ENCODE data around the gene ZDHHC9.
A peak's percentile ranks its signal among the peaks of the same experiment; 100 is the strongest.
"Not testable (repeated sequence)": the region's sequence is repeated elsewhere in the genome, so short reads cannot be mapped to it uniquely, and the experiment has no call there.

The ZDHHC9 gene

GRCh38 chrX:129843459-129844306, at the start of gene ZDHHC9:
Gene ZDHHC9 (minus strand): TSS chrX:129843886. CDS start chrX:129841945, 1,941 bp downstream.
- peak; percentile 80 for DNase-seq (ENCODE audit: low spot score)
- no peak for FAIRE-seq

DNA sequence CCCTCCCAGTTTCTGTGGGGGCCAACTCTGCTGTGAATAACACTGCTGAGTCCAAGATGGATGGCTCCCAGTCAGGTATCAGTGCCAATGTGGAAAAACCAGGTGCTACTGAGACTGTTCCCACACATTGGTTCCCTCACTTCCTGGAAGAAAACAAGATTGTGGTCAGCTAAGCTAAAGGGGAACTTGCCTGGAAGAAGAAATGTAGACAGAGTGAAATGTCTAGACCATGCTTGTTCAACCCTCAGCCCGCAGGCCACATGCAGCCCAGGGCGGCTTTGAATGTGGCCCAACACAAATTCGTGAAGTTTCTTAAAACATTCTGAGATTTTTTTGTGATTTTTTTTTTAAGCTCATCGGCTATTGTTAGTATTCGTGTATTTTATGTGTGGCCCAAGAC, 33.7 kb upstream of the ZDHHC9 start:
- FAIRE-seq: no peak
- no peak for DNase-seq (ENCODE audit: low spot score)

DNA sequence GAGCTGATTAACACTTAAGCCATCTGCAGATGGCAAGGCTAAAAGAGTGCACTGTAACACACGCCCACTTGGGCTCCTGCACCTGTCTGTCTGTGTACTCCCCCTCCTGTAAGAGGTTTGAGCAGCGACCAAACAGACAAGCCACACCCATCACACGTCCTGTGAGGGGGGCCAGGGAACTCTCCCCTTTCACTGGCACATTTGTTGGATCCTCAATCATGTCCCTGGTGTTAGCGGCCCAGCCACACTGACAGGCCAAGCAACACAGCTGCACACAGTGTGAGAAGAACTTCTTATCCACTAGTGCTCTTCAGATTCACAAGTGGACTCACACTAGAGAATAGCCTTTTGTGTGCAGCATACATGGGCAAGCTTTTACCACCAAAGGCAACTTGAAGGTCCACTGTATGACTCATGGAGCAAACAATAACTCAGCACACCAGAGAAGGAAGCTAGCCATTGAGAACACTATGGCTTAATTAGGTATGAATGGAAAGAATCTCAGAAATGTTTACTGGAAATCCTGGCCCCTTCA, 33.2 kb upstream of the ZDHHC9 start:
- FAIRE-seq: no peak
- DNase-seq (ENCODE audit: low spot score): peak; percentile 12

DNA sequence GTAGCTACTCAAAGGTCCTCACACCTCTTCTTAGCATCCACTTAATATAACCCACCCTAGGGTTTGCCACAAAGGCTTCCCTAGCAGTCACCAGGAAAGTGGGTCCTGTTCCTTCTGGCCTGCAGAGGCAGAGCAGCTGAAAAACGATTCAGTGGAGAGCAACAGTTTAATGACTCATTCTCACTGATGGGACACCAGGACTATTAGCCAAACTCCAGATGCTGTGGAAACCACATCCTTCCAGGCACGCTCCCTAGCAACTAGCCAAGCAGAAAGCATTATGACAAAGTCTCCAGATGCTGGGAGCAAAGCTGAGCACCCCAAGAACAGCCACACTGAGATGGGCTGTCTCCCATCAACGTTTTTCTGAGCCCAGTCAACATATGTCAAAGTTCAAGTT, 32.0 kb upstream of the ZDHHC9 start:
- DNase-seq (ENCODE audit: low spot score): peak; percentile 39
- FAIRE-seq: no peak

DNA sequence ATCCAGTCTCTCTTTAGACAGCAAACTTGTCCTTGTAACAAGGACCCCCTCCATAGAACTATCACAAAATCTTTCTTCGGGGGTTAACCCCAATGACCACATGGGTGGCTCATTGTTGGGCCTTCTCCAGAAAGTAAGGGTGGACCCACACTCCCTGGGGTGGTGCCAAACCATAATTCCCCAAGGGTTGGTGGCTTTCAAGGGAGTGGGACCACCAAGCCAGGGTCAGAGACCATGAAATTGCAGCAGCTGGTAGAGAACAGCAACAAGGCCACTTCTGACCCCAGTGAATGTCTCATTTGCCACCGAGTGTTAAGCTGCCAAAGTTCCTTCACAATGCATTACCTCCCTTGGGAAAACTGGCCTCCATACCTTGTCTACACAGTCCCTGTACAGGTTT, 28.8 kb upstream of the ZDHHC9 start:
- FAIRE-seq (no peak), DNase-seq (ENCODE audit: low spot score) (no peak)

- not testable (repeated sequence) for DNase-seq (ENCODE audit: low spot score); FAIRE-seq
Measured at GRCh38 chrX:129866321-129866720, 22.6 kb upstream of the ZDHHC9 start.

GRCh38 chrX:129859134-129859533, 15.4 kb upstream of the ZDHHC9 start:
- not testable (repeated sequence) for FAIRE-seq; DNase-seq (ENCODE audit: low spot score)

DNA sequence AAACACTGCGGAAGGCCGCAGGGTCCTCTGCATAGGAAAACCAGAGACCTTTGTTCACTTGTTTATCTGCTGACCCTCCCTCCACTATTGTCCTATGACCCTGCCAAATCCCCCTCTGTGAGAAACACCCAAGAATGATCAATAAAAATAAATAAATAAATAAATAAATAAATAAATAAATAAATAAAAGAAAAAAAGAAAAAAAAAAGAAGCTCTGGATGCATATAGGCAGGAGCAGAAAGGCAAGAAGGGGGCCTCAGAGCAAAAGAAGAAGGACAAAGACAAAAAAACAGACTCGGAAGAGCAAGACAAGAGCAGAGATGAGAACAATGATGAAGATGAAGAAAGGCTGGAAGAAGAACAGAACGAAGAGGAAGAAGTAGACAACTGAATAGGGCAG, 8.1 kb upstream of the ZDHHC9 start:
- FAIRE-seq; DNase-seq (ENCODE audit: low spot score): not testable (repeated sequence)

- no peak for DNase-seq (ENCODE audit: low spot score)
- no peak for FAIRE-seq
Measured at GRCh38 chrX:129846716-129847115, 3.0 kb upstream of the ZDHHC9 start.

DNA sequence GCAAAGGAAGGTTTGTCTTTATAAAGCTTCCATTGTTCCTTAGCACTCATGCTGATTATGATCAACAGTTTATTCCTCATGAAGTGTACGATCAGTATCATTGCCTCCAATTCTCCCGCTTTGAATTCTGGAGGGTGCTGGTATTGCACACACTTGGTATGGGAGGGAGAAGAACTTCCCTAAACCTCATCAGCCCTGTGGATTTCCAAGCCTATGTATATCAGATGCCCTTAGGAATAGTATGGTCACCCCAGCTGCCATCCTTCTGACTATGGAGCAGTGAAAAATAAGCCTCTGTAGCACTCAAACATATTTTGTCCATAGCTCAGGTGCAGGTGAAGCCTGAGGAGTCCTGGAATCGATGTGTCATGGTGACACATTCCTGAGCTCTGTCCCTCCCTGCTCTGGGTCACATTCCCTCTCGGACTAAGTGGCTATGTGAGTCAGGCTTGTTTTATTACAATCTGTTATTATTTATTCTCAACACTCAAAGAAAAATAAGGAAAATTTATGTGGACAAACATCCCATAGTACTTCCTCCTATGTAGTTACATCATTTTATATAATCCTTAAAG, 2.0 kb upstream of the ZDHHC9 start:
- DNase-seq (ENCODE audit: low spot score) (peak; percentile 1), FAIRE-seq (no peak)

- DNase-seq (ENCODE audit: low spot score) (no peak), FAIRE-seq (no peak)
Measured at GRCh38 chrX:129843209-129843458, 552 bp downstream of the ZDHHC9 start.

DNA sequence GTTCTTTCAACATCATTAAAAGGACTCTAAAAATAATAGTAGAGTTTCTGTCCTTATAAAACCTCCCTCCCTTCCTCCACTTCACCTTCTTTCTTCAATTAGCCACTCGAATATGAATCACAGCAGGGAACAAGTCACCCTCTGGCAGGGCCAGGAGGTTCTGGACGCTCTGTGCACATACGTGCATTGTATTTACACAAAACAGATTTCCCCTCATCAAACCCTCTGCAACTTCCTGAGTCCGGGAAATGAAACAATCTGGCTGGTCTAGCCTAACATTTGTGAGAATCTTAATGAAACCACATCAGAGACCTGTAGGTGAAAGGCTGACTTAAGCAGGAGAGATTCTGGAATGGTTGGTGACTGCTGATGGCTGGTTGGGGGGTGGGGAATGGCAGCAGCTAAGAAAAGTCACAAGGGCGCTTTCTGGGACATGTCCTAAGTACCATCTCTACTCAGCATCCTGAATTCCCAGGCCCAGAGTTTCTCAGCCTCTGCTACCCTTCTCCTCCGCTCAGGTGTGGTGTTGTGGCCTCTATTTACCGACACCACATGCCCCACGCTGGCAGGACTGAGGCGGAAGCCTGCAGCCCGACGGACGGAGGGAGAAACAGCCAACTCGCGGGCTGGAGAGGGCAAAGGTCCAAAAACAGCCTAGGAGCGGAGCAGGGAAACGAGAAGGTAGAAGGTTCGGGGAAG, 1.0 kb downstream of the ZDHHC9 start:
- DNase-seq (ENCODE audit: low spot score): peak; percentile 1
- FAIRE-seq: no peak

DNA sequence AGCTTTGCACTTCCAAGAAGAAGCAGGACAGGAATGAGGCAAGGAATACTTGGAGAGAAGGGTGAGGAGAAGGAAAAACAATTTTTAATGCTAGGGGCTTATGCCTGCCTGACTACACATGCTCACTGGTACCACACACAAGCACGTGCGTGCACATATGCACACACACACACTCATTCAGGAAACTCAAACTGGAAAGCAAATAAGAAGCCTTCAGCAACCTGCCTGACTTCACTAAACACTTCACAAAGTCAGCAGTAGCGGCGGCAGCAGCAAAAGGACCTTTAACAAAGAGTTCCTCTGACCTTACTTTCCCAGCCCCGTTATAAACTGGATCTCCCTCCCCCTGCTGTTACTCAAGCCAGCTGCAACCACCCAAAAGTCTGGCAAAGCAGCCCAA, 3.3 kb downstream of the ZDHHC9 start:
- FAIRE-seq (no peak), DNase-seq (ENCODE audit: low spot score) (no peak)

DNA sequence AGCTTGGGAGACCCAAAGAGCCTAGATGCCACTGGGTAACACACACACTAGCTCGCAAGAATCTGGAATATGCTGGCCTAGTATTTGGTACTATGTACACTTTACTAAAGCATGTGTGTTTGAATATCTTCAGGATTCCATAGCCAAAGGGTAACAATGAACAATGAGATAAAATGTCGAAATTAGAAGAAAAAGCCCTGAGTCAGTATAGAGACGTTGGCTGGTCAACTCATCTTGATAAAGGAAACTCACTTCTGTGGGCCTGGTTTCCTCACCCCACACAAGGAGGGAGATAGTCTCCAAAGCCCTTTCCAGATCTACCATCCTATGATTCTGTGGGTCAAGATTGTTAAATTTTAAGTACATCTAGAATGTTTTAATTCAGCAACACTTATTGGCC, 6.9 kb downstream of the ZDHHC9 start:
- FAIRE-seq (no peak), DNase-seq (ENCODE audit: low spot score) (no peak)

GRCh38 chrX:129833153-129833990, 10.3 kb downstream of the ZDHHC9 start:
- no peak for FAIRE-seq
- DNase-seq (ENCODE audit: low spot score): no peak

- no peak for FAIRE-seq
- DNase-seq (ENCODE audit: low spot score): no peak
Measured at GRCh38 chrX:129831091-129831885, 12.4 kb downstream of the ZDHHC9 start.

GRCh38 chrX:129830494-129830893, 13.2 kb downstream of the ZDHHC9 start:
- no peak for FAIRE-seq
- no peak for DNase-seq (ENCODE audit: low spot score)

- no peak for FAIRE-seq
- no peak for DNase-seq (ENCODE audit: low spot score)
Measured at GRCh38 chrX:129825746-129826505, 17.8 kb downstream of the ZDHHC9 start.

DNA sequence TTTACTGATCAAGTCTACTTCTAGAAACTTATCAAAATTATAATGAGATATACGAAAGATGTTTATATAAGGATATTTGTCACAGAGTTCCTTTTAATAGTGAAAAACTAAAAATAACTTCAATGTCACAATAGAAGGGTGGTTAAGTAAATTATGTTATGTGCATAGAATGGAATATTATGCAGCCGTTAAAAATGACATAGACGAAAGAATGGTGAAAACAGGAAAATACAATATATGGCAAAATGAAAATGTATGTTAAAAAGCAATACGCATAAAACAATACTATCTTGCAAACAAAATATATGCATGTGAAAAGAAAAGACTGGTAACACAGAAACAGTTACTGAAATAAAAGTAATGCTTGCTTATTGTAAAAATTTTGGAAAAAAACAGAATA, 19.1 kb downstream of the ZDHHC9 start:
- DNase-seq (ENCODE audit: low spot score): no peak
- FAIRE-seq: no peak

- no peak for DNase-seq (ENCODE audit: low spot score)
- no peak for FAIRE-seq
Measured at GRCh38 chrX:129823522-129823921, 20.2 kb downstream of the ZDHHC9 start.

Data from urothelium cell line (cell line).